K562 (cell line): ENCODE measurements around the gene BSPRY. TPM values are rescaled to one million over a fixed set of nuclear protein-coding genes. Genes with fewer than 3 reads are reported as not detected.

ENCODE experiments used
- CBFA2T3 ChIP-seq: fragments of 450-650 bp; IDR thresholded peaks from 2 replicates; pipeline ENCODE4 v1.6.1; 2017
- EP300 ChIP-seq: IDR thresholded peaks from 2 replicates; pipeline ENCODE4 v1.6.1; 2012; ENCODE audit warnings: low read length, improper control_type of control experiment
- GATA2 ChIP-seq: sonication (generic); formaldehyde crosslinking; IDR thresholded peaks from 2 replicates; pipeline ENCODE4 v1.4.0; 2020; ENCODE audit warnings: mild to moderate bottlenecking, missing genetic modification reagents
- HDGF ChIP-seq: fragments of 450-650 bp; IDR thresholded peaks from 2 replicates; pipeline ENCODE4 v1.6.1; 2016
- KLF1 ChIP-seq: fragments of 450-650 bp; IDR thresholded peaks from 2 replicates; pipeline ENCODE4 v1.6.1; 2016; ENCODE audit warnings: missing genetic modification characterization, missing compliant biosample characterization
- LEF1 ChIP-seq: fragments of 450-650 bp; IDR thresholded peaks from 2 replicates; pipeline ENCODE4 v1.6.1; 2016; ENCODE audit warnings: mild to moderate bottlenecking
- MXI1 ChIP-seq: IDR thresholded peaks from 2 replicates; pipeline ENCODE4 v1.6.1; 2011; ENCODE audit warnings: low read depth, mild to moderate bottlenecking, improper control_type of control experiment, low read length
- NFYB ChIP-seq: IDR thresholded peaks from 2 replicates; pipeline ENCODE4 v1.6.1; 2011; ENCODE audit warnings: mild to moderate bottlenecking, moderate library complexity; ENCODE audit not compliant: insufficient read length; ENCODE audit errors: extremely low read depth
- SIN3A ChIP-seq, 2 experiments: fragments of 150-350 bp in 1 of 2; IDR thresholded peaks; 2 replicates each; pipeline ENCODE4 v1.6.1; 2011 to 2016; ENCODE audit warnings: borderline replicate concordance in 2 of 2, low read depth in 2 of 2, low read length in 2 of 2, mild to moderate bottlenecking in 2 of 2, moderate library complexity in 2 of 2; ENCODE audit not compliant: control insufficient read depth in 1 of 2
- U2AF2 ChIP-seq: fragments of 200-400 bp; formaldehyde crosslinking; optimal IDR thresholded peaks from 2 replicates; pipeline ENCODE3; 2017; ENCODE audit warnings: low read depth, mild to moderate bottlenecking, low read length
- ZNF778 ChIP-seq: fragments of 450-650 bp; formaldehyde crosslinking; IDR thresholded peaks from 2 replicates; pipeline ENCODE4 v1.4.0; 2020; ENCODE audit warnings: mild to moderate bottlenecking, moderate library complexity
- polyA plus RNA-seq, 8 experiments: library from polyadenylated mRNA; depleted of rRNA in 4 of 8; stranded (reverse) in 5 of 8; unstranded in 3 of 8; fragments of >200 nt; fragmentation: Nextera tagmentation in 2 of 8; fragmentation: Illumina TruSeq in 1 of 8; extraction: Ambion mirVana in 2 of 8; extraction: Trizol in 1 of 8; gene quantifications; 2 replicates each; pipeline versions ENCODE4 v1.2.1 to v1.2.3, GENCODE V29; 2011 to 2014; ENCODE audit warnings: inconsistent platforms in 1 of 8, missing spikeins in 1 of 8
- total RNA-seq, 7 experiments: library from RNA; depleted of rRNA in 6 of 7; stranded (reverse); fragments of >200 nt in 6 of 7; fragmentation: Illumina TruSeq in 2 of 7; extraction: Trizol in 2 of 7; gene quantifications; 2 replicates each; pipeline versions ENCODE4 v1.2.1 to v1.2.3, GENCODE V29; 2011 to 2021; ENCODE audit warnings: low replicate concordance in 1 of 7
- TF ChIP-seq, protein P1 (sequence below): sonication (generic); formaldehyde crosslinking; IDR thresholded peaks from 2 replicates; pipeline ENCODE4 v1.8.0; 2023; ENCODE audit warnings: missing genetic modification reagents, mild to moderate bottlenecking, borderline replicate concordance
- TF ChIP-seq, protein P2 (sequence below): fragments of 450-650 bp; formaldehyde crosslinking; conservative IDR thresholded peaks from 2 replicates; pipeline ENCODE4 v1.4.0; 2022; ENCODE audit warnings: mild to moderate bottlenecking, missing genetic modification characterization
- TF ChIP-seq, protein P3 (sequence below): fragments of 150-350 bp; IDR thresholded peaks from 2 replicates; pipeline ENCODE4 v1.6.1; 2014; ENCODE audit warnings: low read depth, mild to moderate bottlenecking, low read length, borderline replicate concordance
- TF ChIP-seq, protein P4 (sequence below): fragments of 450-650 bp; IDR thresholded peaks from 2 replicates; pipeline ENCODE4 v1.6.1; 2016

Gene BSPRY
- total and polyA plus RNA-seq, 9 of the 15 experiments (the other 6 are each of a cell fraction or from before 2014, with no cell fraction given) = 0.07 to 0.67 (median 0.18) TPM

DNA sequence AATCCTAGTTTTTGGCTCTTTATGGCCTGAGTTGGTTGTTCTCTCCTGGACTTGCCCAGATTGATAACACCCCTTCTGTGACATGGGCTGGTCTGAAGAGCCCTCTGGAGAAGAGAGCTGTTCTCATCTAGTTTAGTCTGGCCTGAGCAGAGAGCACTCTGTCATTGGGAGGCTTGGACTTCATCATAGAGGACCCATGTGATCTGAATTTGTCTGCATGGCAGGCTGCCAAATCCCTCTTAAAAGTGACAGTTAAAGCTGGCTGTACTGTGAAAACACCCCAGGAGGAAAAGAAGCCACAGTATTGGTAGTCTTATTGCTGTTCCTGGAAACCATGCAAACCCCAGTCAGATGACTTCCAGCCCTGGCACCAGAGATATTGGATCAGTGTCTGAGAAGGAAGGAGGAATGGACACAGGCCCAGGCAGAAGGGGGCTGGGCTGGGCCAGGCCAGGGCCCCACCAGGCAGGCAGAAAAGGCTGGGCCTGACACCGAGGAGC lies 5.6 kb upstream of the BSPRY start (continued):
- TF ChIP-seq, protein P1, sequence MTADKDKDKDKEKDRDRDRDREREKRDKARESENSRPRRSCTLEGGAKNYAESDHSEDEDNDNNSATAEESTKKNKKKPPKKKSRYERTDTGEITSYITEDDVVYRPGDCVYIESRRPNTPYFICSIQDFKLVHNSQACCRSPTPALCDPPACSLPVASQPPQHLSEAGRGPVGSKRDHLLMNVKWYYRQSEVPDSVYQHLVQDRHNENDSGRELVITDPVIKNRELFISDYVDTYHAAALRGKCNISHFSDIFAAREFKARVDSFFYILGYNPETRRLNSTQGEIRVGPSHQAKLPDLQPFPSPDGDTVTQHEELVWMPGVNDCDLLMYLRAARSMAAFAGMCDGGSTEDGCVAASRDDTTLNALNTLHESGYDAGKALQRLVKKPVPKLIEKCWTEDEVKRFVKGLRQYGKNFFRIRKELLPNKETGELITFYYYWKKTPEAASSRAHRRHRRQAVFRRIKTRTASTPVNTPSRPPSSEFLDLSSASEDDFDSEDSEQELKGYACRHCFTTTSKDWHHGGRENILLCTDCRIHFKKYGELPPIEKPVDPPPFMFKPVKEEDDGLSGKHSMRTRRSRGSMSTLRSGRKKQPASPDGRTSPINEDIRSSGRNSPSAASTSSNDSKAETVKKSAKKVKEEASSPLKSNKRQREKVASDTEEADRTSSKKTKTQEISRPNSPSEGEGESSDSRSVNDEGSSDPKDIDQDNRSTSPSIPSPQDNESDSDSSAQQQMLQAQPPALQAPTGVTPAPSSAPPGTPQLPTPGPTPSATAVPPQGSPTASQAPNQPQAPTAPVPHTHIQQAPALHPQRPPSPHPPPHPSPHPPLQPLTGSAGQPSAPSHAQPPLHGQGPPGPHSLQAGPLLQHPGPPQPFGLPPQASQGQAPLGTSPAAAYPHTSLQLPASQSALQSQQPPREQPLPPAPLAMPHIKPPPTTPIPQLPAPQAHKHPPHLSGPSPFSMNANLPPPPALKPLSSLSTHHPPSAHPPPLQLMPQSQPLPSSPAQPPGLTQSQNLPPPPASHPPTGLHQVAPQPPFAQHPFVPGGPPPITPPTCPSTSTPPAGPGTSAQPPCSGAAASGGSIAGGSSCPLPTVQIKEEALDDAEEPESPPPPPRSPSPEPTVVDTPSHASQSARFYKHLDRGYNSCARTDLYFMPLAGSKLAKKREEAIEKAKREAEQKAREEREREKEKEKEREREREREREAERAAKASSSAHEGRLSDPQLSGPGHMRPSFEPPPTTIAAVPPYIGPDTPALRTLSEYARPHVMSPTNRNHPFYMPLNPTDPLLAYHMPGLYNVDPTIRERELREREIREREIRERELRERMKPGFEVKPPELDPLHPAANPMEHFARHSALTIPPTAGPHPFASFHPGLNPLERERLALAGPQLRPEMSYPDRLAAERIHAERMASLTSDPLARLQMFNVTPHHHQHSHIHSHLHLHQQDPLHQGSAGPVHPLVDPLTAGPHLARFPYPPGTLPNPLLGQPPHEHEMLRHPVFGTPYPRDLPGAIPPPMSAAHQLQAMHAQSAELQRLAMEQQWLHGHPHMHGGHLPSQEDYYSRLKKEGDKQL (CRISPR knock-in tag) = no peak
- no peak for TF ChIP-seq CBFA2T3
- TF ChIP-seq SIN3A (IDR thresholded peaks at IDR 0.05; ENCODE audit: borderline replicate concordance in 2 of 2, control insufficient read depth in 1 of 2, low read depth in 2 of 2, low read length in 2 of 2) = no peak
- TF ChIP-seq, protein P2, sequence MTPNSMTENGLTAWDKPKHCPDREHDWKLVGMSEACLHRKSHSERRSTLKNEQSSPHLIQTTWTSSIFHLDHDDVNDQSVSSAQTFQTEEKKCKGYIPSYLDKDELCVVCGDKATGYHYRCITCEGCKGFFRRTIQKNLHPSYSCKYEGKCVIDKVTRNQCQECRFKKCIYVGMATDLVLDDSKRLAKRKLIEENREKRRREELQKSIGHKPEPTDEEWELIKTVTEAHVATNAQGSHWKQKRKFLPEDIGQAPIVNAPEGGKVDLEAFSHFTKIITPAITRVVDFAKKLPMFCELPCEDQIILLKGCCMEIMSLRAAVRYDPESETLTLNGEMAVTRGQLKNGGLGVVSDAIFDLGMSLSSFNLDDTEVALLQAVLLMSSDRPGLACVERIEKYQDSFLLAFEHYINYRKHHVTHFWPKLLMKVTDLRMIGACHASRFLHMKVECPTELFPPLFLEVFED (CRISPR knock-in tag) = no peak
- TF ChIP-seq EP300 = peak; percentile 6; the same call in 1 of the 2 replicates
- no peak for TF ChIP-seq NFYB
- no peak for TF ChIP-seq KLF1 (tag)
- TF ChIP-seq GATA2 = no peak
- TF ChIP-seq, protein P3, sequence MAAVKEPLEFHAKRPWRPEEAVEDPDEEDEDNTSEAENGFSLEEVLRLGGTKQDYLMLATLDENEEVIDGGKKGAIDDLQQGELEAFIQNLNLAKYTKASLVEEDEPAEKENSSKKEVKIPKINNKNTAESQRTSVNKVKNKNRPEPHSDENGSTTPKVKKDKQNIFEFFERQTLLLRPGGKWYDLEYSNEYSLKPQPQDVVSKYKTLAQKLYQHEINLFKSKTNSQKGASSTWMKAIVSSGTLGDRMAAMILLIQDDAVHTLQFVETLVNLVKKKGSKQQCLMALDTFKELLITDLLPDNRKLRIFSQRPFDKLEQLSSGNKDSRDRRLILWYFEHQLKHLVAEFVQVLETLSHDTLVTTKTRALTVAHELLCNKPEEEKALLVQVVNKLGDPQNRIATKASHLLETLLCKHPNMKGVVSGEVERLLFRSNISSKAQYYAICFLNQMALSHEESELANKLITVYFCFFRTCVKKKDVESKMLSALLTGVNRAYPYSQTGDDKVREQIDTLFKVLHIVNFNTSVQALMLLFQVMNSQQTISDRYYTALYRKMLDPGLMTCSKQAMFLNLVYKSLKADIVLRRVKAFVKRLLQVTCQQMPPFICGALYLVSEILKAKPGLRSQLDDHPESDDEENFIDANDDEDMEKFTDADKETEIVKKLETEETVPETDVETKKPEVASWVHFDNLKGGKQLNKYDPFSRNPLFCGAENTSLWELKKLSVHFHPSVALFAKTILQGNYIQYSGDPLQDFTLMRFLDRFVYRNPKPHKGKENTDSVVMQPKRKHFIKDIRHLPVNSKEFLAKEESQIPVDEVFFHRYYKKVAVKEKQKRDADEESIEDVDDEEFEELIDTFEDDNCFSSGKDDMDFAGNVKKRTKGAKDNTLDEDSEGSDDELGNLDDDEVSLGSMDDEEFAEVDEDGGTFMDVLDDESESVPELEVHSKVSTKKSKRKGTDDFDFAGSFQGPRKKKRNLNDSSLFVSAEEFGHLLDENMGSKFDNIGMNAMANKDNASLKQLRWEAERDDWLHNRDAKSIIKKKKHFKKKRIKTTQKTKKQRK = no peak
- peak; percentile 20; the same call in 1 of the 2 replicates for TF ChIP-seq LEF1
- no peak for TF ChIP-seq U2AF2
- TF ChIP-seq, protein P4, sequence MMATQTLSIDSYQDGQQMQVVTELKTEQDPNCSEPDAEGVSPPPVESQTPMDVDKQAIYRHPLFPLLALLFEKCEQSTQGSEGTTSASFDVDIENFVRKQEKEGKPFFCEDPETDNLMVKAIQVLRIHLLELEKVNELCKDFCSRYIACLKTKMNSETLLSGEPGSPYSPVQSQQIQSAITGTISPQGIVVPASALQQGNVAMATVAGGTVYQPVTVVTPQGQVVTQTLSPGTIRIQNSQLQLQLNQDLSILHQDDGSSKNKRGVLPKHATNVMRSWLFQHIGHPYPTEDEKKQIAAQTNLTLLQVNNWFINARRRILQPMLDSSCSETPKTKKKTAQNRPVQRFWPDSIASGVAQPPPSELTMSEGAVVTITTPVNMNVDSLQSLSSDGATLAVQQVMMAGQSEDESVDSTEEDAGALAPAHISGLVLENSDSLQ = peak; percentile 76
- TF ChIP-seq HDGF = no peak
- no peak for TF ChIP-seq ZNF778 (CRISPR knock-in tag)
- no peak for TF ChIP-seq MXI1
